Kidney capillary endothelial cell (primary cell): ENCODE measurements around the gene CA14.
"Not testable (repeated sequence)": the region's sequence is repeated elsewhere in the genome, so short reads cannot be mapped to it uniquely, and the experiment has no call there.

Experiments used
- DNase-seq: peaks from one replicate; pipeline ENCODE4 v3.0.0-alpha.2; 2018; ENCODE audit warnings: low spot score

The CA14 gene

GRCh38 chr1:150281221-150281757 lies 23.7 kb downstream of the CA14 start:
- DNase-seq = peak; percentile 62

- peak; percentile 87 for DNase-seq
Measured at GRCh38 chr1:150281758-150282557, 24.4 kb downstream of the CA14 start, which contains the start of gene CIART. Gene CIART, plus strand, starts transcription at chr1:150282554. Its CDS starts 714 bp downstream, at chr1:150283268.

GRCh38 chr1:150282558-150282958 lies 25.0 kb downstream of the CA14 start:
- no peak for DNase-seq

- DNase-seq = no peak
Measured at GRCh38 chr1:150283260-150283659, 25.7 kb downstream of the CA14 start.

- DNase-seq = no peak
Measured at GRCh38 chr1:150288382-150288781, 30.8 kb downstream of the CA14 start.

GRCh38 chr1:150288822-150289221 lies 31.2 kb downstream of the CA14 start:
- no peak for DNase-seq

- DNase-seq = peak; percentile 92
Measured at GRCh38 chr1:150293433-150294253, 36.1 kb downstream of the CA14 start, which contains the start of gene MRPS21. Gene MRPS21, plus strand, starts transcription at chr1:150293861. Its CDS starts 506 bp downstream, at chr1:150294367.

- DNase-seq = no peak
Measured at GRCh38 chr1:150295476-150295875, 37.9 kb downstream of the CA14 start.

- DNase-seq = no peak
Measured at GRCh38 chr1:150299716-150300115, 42.1 kb downstream of the CA14 start.

- no peak for DNase-seq
Measured at GRCh38 chr1:150302338-150302737, 44.8 kb downstream of the CA14 start.

- no peak for DNase-seq
Measured at GRCh38 chr1:150302902-150303301, 45.3 kb downstream of the CA14 start.

- DNase-seq = not testable (repeated sequence)
Measured at GRCh38 chr1:150308585-150308984, 51.0 kb downstream of the CA14 start.

- no peak for DNase-seq
Measured at GRCh38 chr1:150309758-150310508, 52.4 kb downstream of the CA14 start.

GRCh38 chr1:150311762-150312161 lies 54.2 kb downstream of the CA14 start:
- no peak for DNase-seq
